Vagina (tissue), 2 donors: ENCODE data around the gene TVP23C.
"Not testable (repeated sequence)": the region's sequence is repeated elsewhere in the genome, so short reads cannot be mapped to it uniquely, and the experiment has no call there.

Experiments
- POLR2AphosphoS5 ChIP-seq, 2 donors: sonication (generic); formaldehyde crosslinking; IDR thresholded peaks; one replicate each; pipeline ENCODE4 v1.9.0; 2017; ENCODE audit warnings: antibody characterized with exemption in 2 of 2, mild to moderate bottlenecking in 2 of 2, low read depth in 1 of 2; ENCODE audit not compliant: insufficient read depth in 1 of 2
- TF ChIP-seq, protein P1 (sequence below), 3 experiments: fragments of 450-650 bp in 2 of 3; fragments of 200-600 bp in 1 of 3; sonication (generic) in 1 of 3; IDR thresholded peaks; one replicate each; pipeline ENCODE4 v1.5.1; 2017 to 2019; ENCODE audit warnings: antibody characterized with exemption in 3 of 3, mild to moderate bottlenecking in 2 of 3, moderate library complexity in 2 of 3

DNA sequence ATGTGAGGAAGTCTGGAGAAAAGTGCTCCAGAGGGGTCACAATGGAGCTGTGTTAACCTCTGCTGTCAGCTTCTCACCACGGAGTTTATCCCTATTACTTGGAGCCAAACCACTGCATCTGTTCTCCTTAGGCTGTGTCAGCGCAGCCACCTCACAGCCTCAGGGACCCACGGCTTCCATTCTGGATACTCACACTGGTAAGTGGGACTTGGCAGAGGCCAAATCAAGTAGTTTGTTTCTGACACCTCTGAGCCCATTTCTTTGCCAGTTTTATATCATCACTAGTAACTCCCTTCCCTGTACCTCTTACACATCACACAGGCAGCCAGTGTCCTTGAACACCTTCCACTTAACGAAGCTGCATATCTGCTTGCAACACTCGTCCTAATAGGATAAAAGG is 11.4 kb upstream of the TVP23C start:
- not testable (repeated sequence) for TF ChIP-seq POLR2AphosphoS5 (IDR thresholded peaks at IDR 0.05; ENCODE audit: insufficient read depth in 1 of 2, low read depth in 1 of 2)
- TF ChIP-seq, protein P1, sequence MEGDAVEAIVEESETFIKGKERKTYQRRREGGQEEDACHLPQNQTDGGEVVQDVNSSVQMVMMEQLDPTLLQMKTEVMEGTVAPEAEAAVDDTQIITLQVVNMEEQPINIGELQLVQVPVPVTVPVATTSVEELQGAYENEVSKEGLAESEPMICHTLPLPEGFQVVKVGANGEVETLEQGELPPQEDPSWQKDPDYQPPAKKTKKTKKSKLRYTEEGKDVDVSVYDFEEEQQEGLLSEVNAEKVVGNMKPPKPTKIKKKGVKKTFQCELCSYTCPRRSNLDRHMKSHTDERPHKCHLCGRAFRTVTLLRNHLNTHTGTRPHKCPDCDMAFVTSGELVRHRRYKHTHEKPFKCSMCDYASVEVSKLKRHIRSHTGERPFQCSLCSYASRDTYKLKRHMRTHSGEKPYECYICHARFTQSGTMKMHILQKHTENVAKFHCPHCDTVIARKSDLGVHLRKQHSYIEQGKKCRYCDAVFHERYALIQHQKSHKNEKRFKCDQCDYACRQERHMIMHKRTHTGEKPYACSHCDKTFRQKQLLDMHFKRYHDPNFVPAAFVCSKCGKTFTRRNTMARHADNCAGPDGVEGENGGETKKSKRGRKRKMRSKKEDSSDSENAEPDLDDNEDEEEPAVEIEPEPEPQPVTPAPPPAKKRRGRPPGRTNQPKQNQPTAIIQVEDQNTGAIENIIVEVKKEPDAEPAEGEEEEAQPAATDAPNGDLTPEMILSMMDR (IDR thresholded peaks at IDR 0.05): not testable (repeated sequence)
